GM21825 (cell line): ENCODE measurements around the gene CD177.
"Not testable (repeated sequence)": the region's sequence is repeated elsewhere in the genome, so short reads cannot be mapped to it uniquely, and the experiment has no call there.

Source experiments
- ATAC-seq: cut with Tn5 transposase; IDR thresholded peaks from one replicate; pipeline ENCODE4 v1.9.1; 2021; ENCODE audit warnings: mild to moderate bottlenecking, moderate library complexity; ENCODE audit not compliant: unreplicated experiment

CD177 gene

GRCh38 chr19:43377624-43378023 lies 24.1 kb downstream of the CD177 start:
- not testable (repeated sequence) for ATAC-seq

GRCh38 chr19:43380008-43380407 lies 26.5 kb downstream of the CD177 start:
- no peak for ATAC-seq

GRCh38 chr19:43380771-43381386 lies 27.4 kb downstream of the CD177 start:
- no peak for ATAC-seq

- not testable (repeated sequence) for ATAC-seq
Observed at GRCh38 chr19:43382586-43383216, 29.2 kb downstream of the CD177 start.

GRCh38 chr19:43383254-43383653 lies 29.8 kb downstream of the CD177 start:
- not testable (repeated sequence) for ATAC-seq

- not testable (repeated sequence) for ATAC-seq
Observed at GRCh38 chr19:43383759-43384158, 30.3 kb downstream of the CD177 start.

- not testable (repeated sequence) for ATAC-seq
Observed at GRCh38 chr19:43390903-43391551, 37.5 kb downstream of the CD177 start.

GRCh38 chr19:43391552-43391935 lies 38.1 kb downstream of the CD177 start:
- ATAC-seq = not testable (repeated sequence)

GRCh38 chr19:43393501-43393900 lies 40.0 kb downstream of the CD177 start:
- ATAC-seq = not testable (repeated sequence)

GRCh38 chr19:43395561-43395960 lies 42.1 kb downstream of the CD177 start:
- ATAC-seq = no peak

GRCh38 chr19:43406297-43406696 lies 52.8 kb downstream of the CD177 start:
- no peak for ATAC-seq

- no peak for ATAC-seq
Observed at GRCh38 chr19:43407416-43408005, 54.0 kb downstream of the CD177 start.

- no peak for ATAC-seq
Observed at GRCh38 chr19:43408043-43408442, 54.6 kb downstream of the CD177 start.

GRCh38 chr19:43409415-43409814 lies 55.9 kb downstream of the CD177 start:
- ATAC-seq = no peak

- no peak for ATAC-seq
Observed at GRCh38 chr19:43412441-43412840, 59.0 kb downstream of the CD177 start.
